Measurements from ENCODE around the gene PANK4. TPM values are rescaled to one million over a fixed set of nuclear protein-coding genes. Genes with fewer than 3 reads are reported as not detected.
A peak's percentile ranks its signal among the peaks of the same experiment; 100 is the strongest.

The PANK4 gene
- total RNA-seq, 1 experiment from 2014 or later = 27.0 TPM

DNA sequence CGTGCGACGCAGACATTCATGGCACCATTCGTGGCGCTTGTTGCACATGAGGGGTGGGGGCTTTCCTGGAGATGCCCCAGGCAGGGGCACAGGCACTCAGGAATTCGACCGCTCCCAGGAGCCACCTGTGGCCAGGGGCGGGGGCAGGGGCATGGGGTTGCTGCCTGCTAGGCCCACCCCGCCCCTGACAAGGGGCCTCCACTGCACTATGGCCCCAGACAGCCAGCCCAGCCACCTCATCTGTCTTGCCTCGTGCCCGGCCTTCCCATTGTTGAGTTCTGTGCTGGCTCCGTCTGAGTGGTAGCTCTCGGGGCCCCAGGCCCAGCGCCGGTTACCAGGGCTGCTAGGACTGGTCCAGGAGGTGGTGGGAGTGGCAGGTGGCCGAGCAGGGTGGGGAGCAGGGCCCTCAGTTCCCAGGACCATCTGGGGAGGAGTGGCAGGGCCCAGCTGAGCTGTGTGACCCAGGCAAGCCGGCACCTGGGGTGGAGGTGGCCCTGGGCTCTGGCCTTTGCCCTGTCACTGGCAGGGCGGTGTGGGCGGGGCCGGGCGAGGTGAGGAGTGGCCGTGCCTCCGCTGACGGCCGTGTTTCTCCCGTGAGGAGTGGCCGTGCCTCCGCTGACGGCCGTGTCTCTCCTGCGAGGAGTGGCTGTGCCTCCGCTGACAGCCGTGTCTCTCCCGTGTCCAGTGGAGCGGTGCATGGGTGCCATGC is 48.5 kb downstream of the PANK4 start:
- Mint-ChIP-seq H3K27ac (ENCODE audit: unreplicated experiment) (no peak overlapping the region), H3K9me3 (ENCODE audit: unreplicated experiment) (no peaks in the 10 kb centered on the region), H3K4me3 (ENCODE audit: unreplicated experiment) (no peak overlapping the region), H3K27me3 (ENCODE audit: insufficient read depth, unreplicated experiment) (no peaks in the 10 kb centered on the region), H3K4me1 (ENCODE audit: low read depth, unreplicated experiment) (no peaks in the 10 kb centered on the region), H3K36me3 (ENCODE audit: insufficient read depth, unreplicated experiment) (no peaks in the 10 kb centered on the region)
- POLR2A ChIA-PET = interaction anchor here (0.6 kb wide), 1 partner anchor 65 kb away, joined by 3 read pairs; no protein-coding TSS in a partner anchor
- no peak for TF ChIP-seq CTCF (IDR thresholded peaks at IDR 0.05; ENCODE audit: insufficient read depth in 1 of 2, low read depth in 1 of 2, low read length in 1 of 2, severe bottlenecking in 1 of 2, unreplicated experiment in 1 of 2)
- no peak overlapping the region for H3K4me3 ChIP-seq (ENCODE audit: low read depth, low read length)
- H3K36me3 ChIP-seq (ENCODE audit: control insufficient read depth, insufficient read depth, low read length) = no peaks in the 10 kb centered on the region
- DNase-seq = peak in 1 of 2 experiments; percentile 23
- intact Hi-C loops (cut with micrococcal nuclease; ENCODE audit: unreplicated experiment) = no loop called here
- no peaks in the 10 kb centered on the region for H3K27me3 ChIP-seq (replicated peaks; ENCODE audit: control insufficient read depth, insufficient read depth, low read length)
- no peaks in the 10 kb centered on the region for H3K9me3 ChIP-seq
- BruUV-seq (replicated peaks) = no TSS peak
- CTCF ChIA-PET = interaction anchor here (0.6 kb wide), 1 partner anchor 14 kb away, joined by 8 read pairs; no protein-coding TSS in a partner anchor
- peaks cover 6% of the 10 kb centered on the region; the same call in 1 of the 2 replicates for H3K4me1 ChIP-seq

GRCh38 chr1:2477309-2477708 is 49.1 kb downstream of the PANK4 start:
- ChIA-PET CTCF (interaction anchor here (0.6 kb wide), 1 partner anchor 13 kb away, joined by 8 read pairs; no protein-coding TSS in a partner anchor), POLR2A (interaction anchor here (0.6 kb wide), 1 partner anchor 64 kb away, joined by 3 read pairs; no protein-coding TSS in a partner anchor)
- no peaks in the 10 kb centered on the region for H3K4me1 Mint-ChIP-seq (ENCODE audit: low read depth, unreplicated experiment)
- BruUV-seq (replicated peaks) = no TSS peak
- no peak overlapping the region for H3K27ac Mint-ChIP-seq (ENCODE audit: unreplicated experiment)
- no peak for DNase-seq
- H3K9me3 ChIP-seq = no peaks in the 10 kb centered on the region
- no peaks in the 10 kb centered on the region for H3K27me3 ChIP-seq (replicated peaks; ENCODE audit: control insufficient read depth, insufficient read depth, low read length)
- H3K36me3 Mint-ChIP-seq (ENCODE audit: insufficient read depth, unreplicated experiment) = no peaks in the 10 kb centered on the region
- no peaks in the 10 kb centered on the region for H3K9me3 Mint-ChIP-seq (ENCODE audit: unreplicated experiment)
- H3K36me3 ChIP-seq (ENCODE audit: control insufficient read depth, insufficient read depth, low read length) = no peaks in the 10 kb centered on the region
- TF ChIP-seq CTCF (IDR thresholded peaks at IDR 0.05; ENCODE audit: insufficient read depth in 1 of 2, low read depth in 1 of 2, low read length in 1 of 2, severe bottlenecking in 1 of 2, unreplicated experiment in 1 of 2) = no peak
- H3K4me1 ChIP-seq = peaks cover 6% of the 10 kb centered on the region; the same call in 1 of the 2 replicates
- intact Hi-C loops (cut with micrococcal nuclease; ENCODE audit: unreplicated experiment) = no loop called here
- no peak overlapping the region for H3K4me3 ChIP-seq (ENCODE audit: low read depth, low read length)
- no peak overlapping the region for H3K4me3 Mint-ChIP-seq (ENCODE audit: unreplicated experiment)
- H3K27me3 Mint-ChIP-seq (ENCODE audit: insufficient read depth, unreplicated experiment) = no peaks in the 10 kb centered on the region

DNA sequence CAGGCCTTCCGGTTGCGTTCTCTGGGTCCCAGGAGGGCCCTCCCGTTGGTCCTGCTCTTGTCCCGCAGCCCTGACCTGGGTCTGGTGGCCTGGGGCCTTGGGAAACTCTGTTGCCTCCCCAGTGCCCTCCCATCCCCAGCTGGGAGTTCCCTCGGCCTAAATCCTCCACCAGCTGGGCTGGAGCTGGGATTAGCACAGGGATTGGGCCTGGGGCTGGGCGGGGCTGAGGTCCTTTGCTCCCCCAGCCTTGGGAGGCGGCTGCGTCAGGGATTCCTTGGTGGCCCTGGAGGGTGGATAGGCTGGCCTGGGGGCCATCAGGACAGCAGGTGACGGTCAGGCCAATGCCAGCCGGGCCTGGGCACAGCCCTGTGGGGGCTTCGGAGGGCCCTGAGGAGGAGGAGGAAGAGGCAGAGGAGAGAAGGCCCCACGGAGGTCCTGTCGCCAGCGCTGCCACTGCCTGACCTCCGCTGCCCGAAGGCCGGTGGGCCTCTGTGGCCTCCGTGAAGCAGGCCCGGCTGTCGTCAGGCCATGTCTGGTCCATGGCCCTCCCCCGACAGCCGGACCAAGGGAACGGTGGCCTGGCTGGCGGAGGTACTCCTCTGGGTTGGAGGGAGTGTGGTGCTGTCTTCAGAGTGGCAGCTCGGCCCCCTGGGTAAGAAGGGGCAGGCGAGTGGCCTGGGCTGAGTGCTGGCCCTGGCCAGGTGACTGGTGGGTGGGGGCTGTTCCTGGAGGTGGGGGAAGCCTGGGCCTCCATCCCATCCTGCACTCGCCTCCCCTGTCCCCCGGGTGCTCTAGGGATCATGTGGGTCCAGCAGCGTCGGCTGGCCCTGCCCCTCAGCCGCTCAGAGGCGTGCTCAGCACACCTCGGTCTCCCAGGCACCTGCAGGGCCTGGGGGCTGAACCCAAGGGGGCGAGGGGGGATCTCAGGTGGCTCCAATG is 50.1 kb downstream of the PANK4 start, which contains the start of gene PLCH2:
PLCH2 (plus strand) TSS at position 229 of the 939 bp plus-strand sequence; CDS start at position 529, 300 bp downstream.
- intact Hi-C loops (cut with micrococcal nuclease; ENCODE audit: unreplicated experiment) = no loop called here
- Mint-ChIP-seq H3K27ac (ENCODE audit: unreplicated experiment) (no peak within 1 kb of the TSS), H3K4me3 (ENCODE audit: unreplicated experiment) (no peak within 1 kb of the TSS), H3K36me3 (ENCODE audit: insufficient read depth, unreplicated experiment) (no peaks in the 10 kb centered on the region), H3K27me3 (ENCODE audit: insufficient read depth, unreplicated experiment) (no peaks in the 10 kb centered on the region), H3K4me1 (ENCODE audit: low read depth, unreplicated experiment) (no peaks in the 10 kb centered on the region), H3K9me3 (ENCODE audit: unreplicated experiment) (no peaks in the 10 kb centered on the region)
- H3K4me1 ChIP-seq = peaks cover 6% of the 10 kb centered on the region; the same call in 1 of the 2 replicates
- H3K4me3 ChIP-seq (ENCODE audit: low read depth, low read length) = no peak within 1 kb of the TSS
- H3K27me3 ChIP-seq (replicated peaks; ENCODE audit: control insufficient read depth, insufficient read depth, low read length) = no peaks in the 10 kb centered on the region
- H3K9me3 ChIP-seq = no peaks in the 10 kb centered on the region
- DNase-seq = no peak
- ChIA-PET CTCF (no interaction called here), POLR2A (no interaction called here)
- BruUV-seq (replicated peaks) = no TSS peak
- no peaks in the 10 kb centered on the region for H3K36me3 ChIP-seq (ENCODE audit: control insufficient read depth, insufficient read depth, low read length)
- TF ChIP-seq CTCF (IDR thresholded peaks at IDR 0.05; ENCODE audit: insufficient read depth in 1 of 2, low read depth in 1 of 2, low read length in 1 of 2, severe bottlenecking in 1 of 2, unreplicated experiment in 1 of 2) = no peak
